Measurements from ENCODE around the gene PIAS4.

The PIAS4 gene

GRCh38 chr19:4007836-4008539 lies 452 bp downstream of the PIAS4 start (continued):
- TF ChIP-seq ZNF76 (tag by site-specific recombination; IDR thresholded peaks at IDR 0.05; ENCODE audit: borderline replicate concordance, low read depth) = peak; percentile 82
- TF ChIP-seq ZBTB7A (tag by site-specific recombination; IDR thresholded peaks at IDR 0.05; ENCODE audit: low read depth) = no peak
- TF ChIP-seq GLIS2 (tag by site-specific recombination; IDR thresholded peaks at IDR 0.05) = peak; percentile 33; the same call in 1 of the 2 replicates
- peak; percentile 56 for TF ChIP-seq SP2 (tag by site-specific recombination; IDR thresholded peaks at IDR 0.05)
- TF ChIP-seq MZF1 (tag by site-specific recombination; IDR thresholded peaks at IDR 0.05; ENCODE audit: borderline replicate concordance) = no peak
- no peak for TF ChIP-seq ZNF433 (tag by site-specific recombination; IDR thresholded peaks at IDR 0.05; ENCODE audit: low read depth)
- no peak for TF ChIP-seq ZXDB (tag by site-specific recombination; IDR thresholded peaks at IDR 0.05)
- no peak for TF ChIP-seq TRIM28 (IDR thresholded peaks at IDR 0.05; ENCODE audit: borderline replicate concordance, low read length)
- TF ChIP-seq ZNF585B (tag by site-specific recombination; IDR thresholded peaks at IDR 0.05) = no peak
- TF ChIP-seq ZNF266 (tag by site-specific recombination; IDR thresholded peaks at IDR 0.05; ENCODE audit: low read depth) = no peak
- no peak for TF ChIP-seq ZNF138 (tag by site-specific recombination; IDR thresholded peaks at IDR 0.05; ENCODE audit: borderline replicate concordance)
- TF ChIP-seq ZNF202 (tag by site-specific recombination; IDR thresholded peaks at IDR 0.05; ENCODE audit: borderline replicate concordance) = no peak
- peak; percentile 89 for TF ChIP-seq KLF9 (tag by site-specific recombination; IDR thresholded peaks at IDR 0.05; ENCODE audit: low read depth)
- peak; percentile 58 for TF ChIP-seq SP3 (tag by site-specific recombination; IDR thresholded peaks at IDR 0.05)
- TF ChIP-seq ZNF623 (tag by site-specific recombination; IDR thresholded peaks at IDR 0.05) = no peak
- TF ChIP-seq ZSCAN4 (tag by site-specific recombination; IDR thresholded peaks at IDR 0.05) = no peak
- peak; percentile 39; the same call in 1 of the 2 replicates for TF ChIP-seq ZFHX2 (tag by site-specific recombination; conservative IDR thresholded peaks at IDR 0.05)
- TF ChIP-seq ZNF416 (tag by site-specific recombination; IDR thresholded peaks at IDR 0.05) = no peak

GRCh38 chr19:4009990-4010807 lies 2.7 kb downstream of the PIAS4 start:
- CTCF ChIA-PET = interaction anchor here (0.6 kb wide), 1 partner anchor 131 kb away, joined by 3 read pairs; no protein-coding TSS in a partner anchor
- peaks cover 10% of the 10 kb centered on the region for H3K4me1 ChIP-seq (ENCODE audit: control insufficient read depth, insufficient read depth, low read length)
- POLR2A ChIA-PET = interaction anchor here (4.9 kb wide), 1 partner anchor 25 kb away, joined by 29 read pairs; the partner anchor contains the start of gene EEF2
- TF ChIP-seq ZNF837 (tag by site-specific recombination; IDR thresholded peaks at IDR 0.05) (no peak), ZNF391 (tag by site-specific recombination; IDR thresholded peaks at IDR 0.05; ENCODE audit: borderline replicate concordance, low read depth) (no peak), ZNF654 (tag by site-specific recombination; IDR thresholded peaks at IDR 0.05; ENCODE audit: low read depth) (no peak), ZBTB1 (tag by site-specific recombination; IDR thresholded peaks at IDR 0.05) (no peak), BCL11B (tag by site-specific recombination; IDR thresholded peaks at IDR 0.05; ENCODE audit: low read depth) (no peak), ZIC2 (tag by site-specific recombination; IDR thresholded peaks at IDR 0.05) (peak; percentile 90), ZNF112 (tag by site-specific recombination; IDR thresholded peaks at IDR 0.05) (no peak), TRIM28 (IDR thresholded peaks at IDR 0.05; ENCODE audit: borderline replicate concordance, low read length) (no peak)
- TF ChIP-seq, protein P1, sequence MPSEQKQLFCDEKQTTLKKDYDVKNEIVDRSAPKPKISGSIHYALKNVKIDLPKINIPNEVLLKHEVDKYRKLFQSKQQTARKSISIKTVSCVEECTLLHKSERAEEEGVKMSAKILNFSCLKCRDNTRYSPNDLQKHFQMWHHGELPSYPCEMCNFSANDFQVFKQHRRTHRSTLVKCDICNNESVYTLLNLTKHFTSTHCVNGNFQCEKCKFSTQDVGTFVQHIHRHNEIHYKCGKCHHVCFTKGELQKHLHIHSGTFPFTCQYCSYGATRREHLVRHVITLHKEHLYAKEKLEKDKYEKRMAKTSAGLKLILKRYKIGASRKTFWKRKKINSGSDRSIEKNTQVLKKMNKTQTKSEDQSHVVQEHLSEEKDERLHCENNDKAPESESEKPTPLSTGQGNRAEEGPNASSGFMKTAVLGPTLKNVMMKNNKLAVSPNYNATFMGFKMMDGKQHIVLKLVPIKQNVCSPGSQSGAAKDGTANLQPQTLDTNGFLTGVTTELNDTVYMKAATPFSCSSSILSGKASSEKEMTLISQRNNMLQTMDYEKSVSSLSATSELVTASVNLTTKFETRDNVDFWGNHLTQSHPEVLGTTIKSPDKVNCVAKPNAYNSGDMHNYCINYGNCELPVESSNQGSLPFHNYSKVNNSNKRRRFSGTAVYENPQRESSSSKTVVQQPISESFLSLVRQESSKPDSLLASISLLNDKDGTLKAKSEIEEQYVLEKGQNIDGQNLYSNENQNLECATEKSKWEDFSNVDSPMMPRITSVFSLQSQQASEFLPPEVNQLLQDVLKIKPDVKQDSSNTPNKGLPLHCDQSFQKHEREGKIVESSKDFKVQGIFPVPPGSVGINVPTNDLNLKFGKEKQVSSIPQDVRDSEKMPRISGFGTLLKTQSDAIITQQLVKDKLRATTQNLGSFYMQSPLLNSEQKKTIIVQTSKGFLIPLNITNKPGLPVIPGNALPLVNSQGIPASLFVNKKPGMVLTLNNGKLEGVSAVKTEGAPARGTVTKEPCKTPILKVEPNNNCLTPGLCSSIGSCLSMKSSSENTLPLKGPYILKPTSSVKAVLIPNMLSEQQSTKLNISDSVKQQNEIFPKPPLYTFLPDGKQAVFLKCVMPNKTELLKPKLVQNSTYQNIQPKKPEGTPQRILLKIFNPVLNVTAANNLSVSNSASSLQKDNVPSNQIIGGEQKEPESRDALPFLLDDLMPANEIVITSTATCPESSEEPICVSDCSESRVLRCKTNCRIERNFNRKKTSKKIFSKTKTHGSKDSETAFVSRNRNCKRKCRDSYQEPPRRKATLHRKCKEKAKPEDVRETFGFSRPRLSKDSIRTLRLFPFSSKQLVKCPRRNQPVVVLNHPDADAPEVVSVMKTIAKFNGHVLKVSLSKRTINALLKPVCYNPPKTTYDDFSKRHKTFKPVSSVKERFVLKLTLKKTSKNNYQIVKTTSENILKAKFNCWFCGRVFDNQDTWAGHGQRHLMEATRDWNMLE (tag by site-specific recombination; conservative IDR thresholded peaks at IDR 0.05; ENCODE audit: low read depth) = no peak
- TF ChIP-seq, protein P2, sequence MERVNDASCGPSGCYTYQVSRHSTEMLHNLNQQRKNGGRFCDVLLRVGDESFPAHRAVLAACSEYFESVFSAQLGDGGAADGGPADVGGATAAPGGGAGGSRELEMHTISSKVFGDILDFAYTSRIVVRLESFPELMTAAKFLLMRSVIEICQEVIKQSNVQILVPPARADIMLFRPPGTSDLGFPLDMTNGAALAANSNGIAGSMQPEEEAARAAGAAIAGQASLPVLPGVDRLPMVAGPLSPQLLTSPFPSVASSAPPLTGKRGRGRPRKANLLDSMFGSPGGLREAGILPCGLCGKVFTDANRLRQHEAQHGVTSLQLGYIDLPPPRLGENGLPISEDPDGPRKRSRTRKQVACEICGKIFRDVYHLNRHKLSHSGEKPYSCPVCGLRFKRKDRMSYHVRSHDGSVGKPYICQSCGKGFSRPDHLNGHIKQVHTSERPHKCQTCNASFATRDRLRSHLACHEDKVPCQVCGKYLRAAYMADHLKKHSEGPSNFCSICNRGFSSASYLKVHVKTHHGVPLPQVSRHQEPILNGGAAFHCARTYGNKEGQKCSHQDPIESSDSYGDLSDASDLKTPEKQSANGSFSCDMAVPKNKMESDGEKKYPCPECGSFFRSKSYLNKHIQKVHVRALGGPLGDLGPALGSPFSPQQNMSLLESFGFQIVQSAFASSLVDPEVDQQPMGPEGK (tag by site-specific recombination; IDR thresholded peaks at IDR 0.05) = 0 out of 2 replicates have a peak, but pooled peaks have one; percentile 20
- H3K4me3 ChIP-seq (ENCODE audit: low read depth, low read length) = no peak overlapping the region
- peaks cover 0 to 37% of the 10 kb centered on the region in 2 experiments; a peak in 1 of 3 replicates for H3K36me3 ChIP-seq (ENCODE audit: control insufficient read depth in 2 of 2, insufficient read depth in 1 of 2, low read length in 2 of 2)
- no peak overlapping the region for H3K27ac ChIP-seq (ENCODE audit: extremely low read depth, low read depth, low read length)
- no peaks in the 10 kb centered on the region for H3K9me3 ChIP-seq (ENCODE audit: control insufficient read depth, insufficient read depth, low read depth, low read length)

Measured in HEK293 (cell line).